Measurements from ENCODE around the gene DSG2. TPM values are rescaled to one million over a fixed set of nuclear protein-coding genes. Genes with fewer than 3 reads are reported as not detected.

Gene DSG2
- polyA plus RNA-seq, 3 donors = not detected

GRCh38 chr18:31576670-31577069 is 78.7 kb downstream of the DSG2 start:
- no peak for TF ChIP-seq CTCF (IDR thresholded peaks at IDR 0.05)
- H3K9ac ChIP-seq (ENCODE audit: insufficient read depth, low read length, poor library complexity, severe bottlenecking) = no peak overlapping the region
- Mint-ChIP-seq H3K27me3 (ENCODE audit: low read depth in 3 of 3) (no peaks in the 10 kb centered on the region), H3K9me3 (peaks cover 0 to 2% (median 0%) of the 10 kb centered on the region in 7 donors), H3K4me3 (no peak overlapping the region), H3K27ac (no peak overlapping the region), H3K36me3 (no peaks in the 10 kb centered on the region), H3K4me1 (no peaks in the 10 kb centered on the region)
- no peaks in the 10 kb centered on the region for H3K36me3 ChIP-seq (replicated peaks in 1 of 2; ENCODE audit: control insufficient read depth in 1 of 2, insufficient read depth in 2 of 2, low read length in 2 of 2)
- H2AFZ ChIP-seq (ENCODE audit: insufficient read depth, low read depth, low read length, poor library complexity, severe bottlenecking) = no peak overlapping the region
- 46% methylated on average over 2 of the region's 4 CpGs for WGBS (ENCODE audit: insufficient coverage)
- H3K9me3 ChIP-seq (replicated peaks in 1 of 2; ENCODE audit: control insufficient read depth in 1 of 2, insufficient read depth in 1 of 2, low read length in 2 of 2) = no peaks in the 10 kb centered on the region
- intact Hi-C loops (cut with micrococcal nuclease) = no loop called here
- H3K4me1 ChIP-seq (ENCODE audit: control insufficient read depth in 1 of 2, insufficient read depth in 2 of 2, low read length in 2 of 2) = no peaks in the 10 kb centered on the region
- H4K20me1 ChIP-seq (ENCODE audit: insufficient read depth, low read length) = no peaks in the 10 kb centered on the region
- no peaks in the 10 kb centered on the region for H3K79me2 ChIP-seq (ENCODE audit: insufficient read depth, low read length)
- H3K4me2 ChIP-seq (replicated peaks; ENCODE audit: extremely low read depth, low read length, poor library complexity, severe bottlenecking) = no peak overlapping the region
- no peak for DNase-seq
- no peak overlapping the region for H3K27ac ChIP-seq (ENCODE audit: low read depth in 1 of 2, low read length in 2 of 2)
- H3K4me3 ChIP-seq (replicated peaks in 1 of 3; ENCODE audit: low read depth in 2 of 3, low read length in 3 of 3) = no peak overlapping the region
- no peaks in the 10 kb centered on the region for H3K27me3 ChIP-seq (ENCODE audit: control insufficient read depth in 2 of 2, insufficient read depth in 2 of 2, low read length in 2 of 2)

- TF ChIP-seq CTCF (IDR thresholded peaks at IDR 0.05) = no peak
- intact Hi-C loops (cut with micrococcal nuclease) = no loop called here
- Histone ChIP-seq H3K79me2 (ENCODE audit: insufficient read depth, low read length) (no peaks in the 10 kb centered on the region), H4K20me1 (ENCODE audit: insufficient read depth, low read length) (no peaks in the 10 kb centered on the region), H3K27me3 (ENCODE audit: control insufficient read depth in 2 of 2, insufficient read depth in 2 of 2, low read length in 2 of 2) (no peaks in the 10 kb centered on the region), H3K9me3 (replicated peaks in 1 of 2; ENCODE audit: control insufficient read depth in 1 of 2, insufficient read depth in 1 of 2, low read length in 2 of 2) (no peaks in the 10 kb centered on the region), H3K36me3 (replicated peaks in 1 of 2; ENCODE audit: control insufficient read depth in 1 of 2, insufficient read depth in 2 of 2, low read length in 2 of 2) (no peaks in the 10 kb centered on the region), H3K27ac (ENCODE audit: low read depth in 1 of 2, low read length in 2 of 2) (no peak overlapping the region), H2AFZ (ENCODE audit: insufficient read depth, low read depth, low read length, poor library complexity, severe bottlenecking) (no peak overlapping the region), H3K4me1 (ENCODE audit: control insufficient read depth in 1 of 2, insufficient read depth in 2 of 2, low read length in 2 of 2) (no peaks in the 10 kb centered on the region), H3K4me3 (replicated peaks in 1 of 3; ENCODE audit: low read depth in 2 of 3, low read length in 3 of 3) (no peak overlapping the region), H3K4me2 (replicated peaks; ENCODE audit: extremely low read depth, low read length, poor library complexity, severe bottlenecking) (no peak overlapping the region), H3K9ac (ENCODE audit: insufficient read depth, low read length, poor library complexity, severe bottlenecking) (no peak overlapping the region)
- Mint-ChIP-seq H3K9me3 (peaks cover 0 to 2% (median 0%) of the 10 kb centered on the region in 7 donors), H3K4me1 (no peaks in the 10 kb centered on the region), H3K36me3 (no peaks in the 10 kb centered on the region), H3K27ac (no peak overlapping the region), H3K27me3 (ENCODE audit: low read depth in 3 of 3) (no peaks in the 10 kb centered on the region), H3K4me3 (no peak overlapping the region)
- WGBS (ENCODE audit: insufficient coverage) = 100% methylated on average over 1 of the region's 1 CpG
- no peak for DNase-seq
Observed at GRCh38 chr18:31577195-31577594, 79.2 kb downstream of the DSG2 start.

All from CD14-positive monocyte (primary cell).